ENCODE results near the gene DAB2IP.

DNA sequence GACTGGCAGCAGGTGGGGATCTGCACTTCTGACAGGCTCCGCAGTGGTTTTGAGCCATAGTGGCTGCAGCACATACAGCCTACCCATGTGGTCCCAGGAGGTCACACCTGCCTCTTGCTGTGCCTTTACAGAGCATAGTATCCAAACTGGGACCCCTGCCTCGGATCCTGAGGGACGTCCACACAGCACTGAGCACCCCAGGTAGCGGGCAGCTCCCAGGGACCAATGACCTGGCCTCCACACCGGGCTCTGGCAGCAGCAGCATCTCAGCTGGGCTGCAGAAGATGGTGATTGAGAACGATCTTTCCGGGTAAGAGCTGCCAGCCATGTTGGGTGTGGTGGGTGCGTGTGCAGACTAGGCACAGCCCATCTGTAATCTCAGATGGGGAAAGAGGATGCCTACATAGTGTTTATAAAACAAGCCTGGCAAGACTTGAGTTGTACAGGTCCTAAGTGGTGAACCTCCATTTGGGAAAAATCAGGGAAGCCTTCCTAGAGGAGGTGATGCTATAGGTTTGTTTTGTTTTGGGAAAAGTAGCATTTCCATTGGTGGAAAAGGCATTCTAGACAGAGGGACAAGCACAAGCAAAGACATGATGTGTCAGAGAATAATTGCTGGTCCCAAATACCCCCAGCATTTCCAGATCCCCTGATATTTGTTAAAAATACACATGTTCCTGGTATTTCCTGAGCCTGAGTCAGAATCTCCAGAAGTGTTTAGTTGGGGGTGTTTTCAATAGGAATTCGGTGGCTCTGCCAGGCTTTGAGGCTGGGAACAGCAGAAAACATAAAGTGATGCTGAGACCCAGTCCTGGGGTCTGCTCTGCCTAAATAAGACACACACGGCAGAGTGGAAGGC lies 119.2 kb downstream of the DAB2IP start:
- no peak for TF ChIP-seq POLR2AphosphoS5 (IDR thresholded peaks at IDR 0.05)
- TF ChIP-seq EP300 (conservative IDR thresholded peaks at IDR 0.05; ENCODE audit: poor library complexity, severe bottlenecking), result no peak
- TF ChIP-seq EZH2 (IDR thresholded peaks at IDR 0.05; ENCODE audit: borderline replicate concordance, insufficient read depth, low read length, poor library complexity, severe bottlenecking), result no peak
- TF ChIP-seq CTCF (IDR thresholded peaks at IDR 0.05; ENCODE audit: poor library complexity, severe bottlenecking), result no peak
- no peak for TF ChIP-seq TAF1 (IDR thresholded peaks at IDR 0.05; ENCODE audit: low read depth)
- TF ChIP-seq, protein P1, sequence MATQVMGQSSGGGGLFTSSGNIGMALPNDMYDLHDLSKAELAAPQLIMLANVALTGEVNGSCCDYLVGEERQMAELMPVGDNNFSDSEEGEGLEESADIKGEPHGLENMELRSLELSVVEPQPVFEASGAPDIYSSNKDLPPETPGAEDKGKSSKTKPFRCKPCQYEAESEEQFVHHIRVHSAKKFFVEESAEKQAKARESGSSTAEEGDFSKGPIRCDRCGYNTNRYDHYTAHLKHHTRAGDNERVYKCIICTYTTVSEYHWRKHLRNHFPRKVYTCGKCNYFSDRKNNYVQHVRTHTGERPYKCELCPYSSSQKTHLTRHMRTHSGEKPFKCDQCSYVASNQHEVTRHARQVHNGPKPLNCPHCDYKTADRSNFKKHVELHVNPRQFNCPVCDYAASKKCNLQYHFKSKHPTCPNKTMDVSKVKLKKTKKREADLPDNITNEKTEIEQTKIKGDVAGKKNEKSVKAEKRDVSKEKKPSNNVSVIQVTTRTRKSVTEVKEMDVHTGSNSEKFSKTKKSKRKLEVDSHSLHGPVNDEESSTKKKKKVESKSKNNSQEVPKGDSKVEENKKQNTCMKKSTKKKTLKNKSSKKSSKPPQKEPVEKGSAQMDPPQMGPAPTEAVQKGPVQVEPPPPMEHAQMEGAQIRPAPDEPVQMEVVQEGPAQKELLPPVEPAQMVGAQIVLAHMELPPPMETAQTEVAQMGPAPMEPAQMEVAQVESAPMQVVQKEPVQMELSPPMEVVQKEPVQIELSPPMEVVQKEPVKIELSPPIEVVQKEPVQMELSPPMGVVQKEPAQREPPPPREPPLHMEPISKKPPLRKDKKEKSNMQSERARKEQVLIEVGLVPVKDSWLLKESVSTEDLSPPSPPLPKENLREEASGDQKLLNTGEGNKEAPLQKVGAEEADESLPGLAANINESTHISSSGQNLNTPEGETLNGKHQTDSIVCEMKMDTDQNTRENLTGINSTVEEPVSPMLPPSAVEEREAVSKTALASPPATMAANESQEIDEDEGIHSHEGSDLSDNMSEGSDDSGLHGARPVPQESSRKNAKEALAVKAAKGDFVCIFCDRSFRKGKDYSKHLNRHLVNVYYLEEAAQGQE (IDR thresholded peaks at IDR 0.05; ENCODE audit: borderline replicate concordance), result no peak

Data from neural cell (in vitro differentiated cells).